Embryonic facial prominence (tissue), 1 donor: ENCODE data around the gene SLITRK2.

ENCODE experiments used
- DNase-seq: peaks from one replicate; pipeline ENCODE4 v3.0.0-alpha.2; 2016; ENCODE audit errors: extremely low spot score

Gene SLITRK2

GRCh38 chrX:145853181-145853580, 35.6 kb downstream of the SLITRK2 start:
- DNase-seq = no peak

- DNase-seq = no peak
Observed at GRCh38 chrX:145856181-145856580, 38.6 kb downstream of the SLITRK2 start.

- DNase-seq = no peak
Observed at GRCh38 chrX:145861818-145862217, 44.2 kb downstream of the SLITRK2 start.

- no peak for DNase-seq
Observed at GRCh38 chrX:145865082-145865481, 47.5 kb downstream of the SLITRK2 start.
